Measurements from ENCODE around the gene NCOA5.

DNA sequence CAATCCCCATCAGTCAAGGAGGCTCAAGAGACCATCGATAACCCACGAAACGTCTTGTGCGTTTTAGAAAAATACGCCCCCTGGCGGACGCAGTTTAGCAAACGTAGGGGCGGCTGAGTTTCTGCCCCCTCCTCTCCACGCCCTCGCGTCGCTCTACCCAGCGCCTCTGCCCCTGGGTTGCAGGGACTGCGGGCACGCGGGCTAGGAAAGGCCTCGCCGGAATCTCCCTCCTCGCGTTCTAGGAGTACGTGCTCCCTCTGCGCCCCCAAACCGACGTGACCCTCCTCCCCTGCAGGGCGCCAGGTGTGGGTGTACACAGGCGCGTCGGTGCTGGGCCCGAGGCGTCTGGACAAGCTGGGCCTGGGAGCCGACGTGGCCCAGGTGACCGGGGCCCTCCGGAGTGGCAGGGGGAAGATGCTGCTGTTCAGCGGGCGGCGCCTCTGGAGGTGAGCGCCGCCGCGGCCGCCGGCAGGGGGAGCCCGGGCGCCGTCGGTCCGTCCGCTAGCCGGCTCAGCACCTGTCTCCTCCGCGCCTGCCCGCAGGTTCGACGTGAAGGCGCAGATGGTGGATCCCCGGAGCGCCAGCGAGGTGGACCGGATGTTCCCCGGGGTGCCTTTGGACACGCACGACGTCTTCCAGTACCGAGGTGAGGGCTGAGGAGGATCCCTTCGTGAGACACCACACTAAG lies 75.8 kb downstream of the NCOA5 start:
- TF ChIP-seq, protein P1, sequence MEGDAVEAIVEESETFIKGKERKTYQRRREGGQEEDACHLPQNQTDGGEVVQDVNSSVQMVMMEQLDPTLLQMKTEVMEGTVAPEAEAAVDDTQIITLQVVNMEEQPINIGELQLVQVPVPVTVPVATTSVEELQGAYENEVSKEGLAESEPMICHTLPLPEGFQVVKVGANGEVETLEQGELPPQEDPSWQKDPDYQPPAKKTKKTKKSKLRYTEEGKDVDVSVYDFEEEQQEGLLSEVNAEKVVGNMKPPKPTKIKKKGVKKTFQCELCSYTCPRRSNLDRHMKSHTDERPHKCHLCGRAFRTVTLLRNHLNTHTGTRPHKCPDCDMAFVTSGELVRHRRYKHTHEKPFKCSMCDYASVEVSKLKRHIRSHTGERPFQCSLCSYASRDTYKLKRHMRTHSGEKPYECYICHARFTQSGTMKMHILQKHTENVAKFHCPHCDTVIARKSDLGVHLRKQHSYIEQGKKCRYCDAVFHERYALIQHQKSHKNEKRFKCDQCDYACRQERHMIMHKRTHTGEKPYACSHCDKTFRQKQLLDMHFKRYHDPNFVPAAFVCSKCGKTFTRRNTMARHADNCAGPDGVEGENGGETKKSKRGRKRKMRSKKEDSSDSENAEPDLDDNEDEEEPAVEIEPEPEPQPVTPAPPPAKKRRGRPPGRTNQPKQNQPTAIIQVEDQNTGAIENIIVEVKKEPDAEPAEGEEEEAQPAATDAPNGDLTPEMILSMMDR (IDR thresholded peaks at IDR 0.05): peak; percentile 83
- TF ChIP-seq, protein P2, sequence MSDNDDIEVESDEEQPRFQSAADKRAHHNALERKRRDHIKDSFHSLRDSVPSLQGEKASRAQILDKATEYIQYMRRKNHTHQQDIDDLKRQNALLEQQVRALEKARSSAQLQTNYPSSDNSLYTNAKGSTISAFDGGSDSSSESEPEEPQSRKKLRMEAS (CRISPR knock-in tag; IDR thresholded peaks at IDR 0.05): peak; percentile 94
- TF ChIP-seq ESRRA (CRISPR knock-in tag; IDR thresholded peaks at IDR 0.05; ENCODE audit: borderline replicate concordance) (no peak), TP53 (CRISPR knock-in tag; IDR thresholded peaks at IDR 0.05) (peak; percentile 69; the same call in 1 of the 2 replicates), ZNF232 (CRISPR knock-in tag; IDR thresholded peaks at IDR 0.05) (0 out of 2 replicates have a peak, but pooled peaks have one; percentile 67)
- TF ChIP-seq, protein P3, sequence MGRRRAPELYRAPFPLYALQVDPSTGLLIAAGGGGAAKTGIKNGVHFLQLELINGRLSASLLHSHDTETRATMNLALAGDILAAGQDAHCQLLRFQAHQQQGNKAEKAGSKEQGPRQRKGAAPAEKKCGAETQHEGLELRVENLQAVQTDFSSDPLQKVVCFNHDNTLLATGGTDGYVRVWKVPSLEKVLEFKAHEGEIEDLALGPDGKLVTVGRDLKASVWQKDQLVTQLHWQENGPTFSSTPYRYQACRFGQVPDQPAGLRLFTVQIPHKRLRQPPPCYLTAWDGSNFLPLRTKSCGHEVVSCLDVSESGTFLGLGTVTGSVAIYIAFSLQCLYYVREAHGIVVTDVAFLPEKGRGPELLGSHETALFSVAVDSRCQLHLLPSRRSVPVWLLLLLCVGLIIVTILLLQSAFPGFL (CRISPR knock-in tag; IDR thresholded peaks at IDR 0.05; ENCODE audit: borderline replicate concordance): no peak
